ENCODE data around the gene KSR2.

Gene KSR2

DNA sequence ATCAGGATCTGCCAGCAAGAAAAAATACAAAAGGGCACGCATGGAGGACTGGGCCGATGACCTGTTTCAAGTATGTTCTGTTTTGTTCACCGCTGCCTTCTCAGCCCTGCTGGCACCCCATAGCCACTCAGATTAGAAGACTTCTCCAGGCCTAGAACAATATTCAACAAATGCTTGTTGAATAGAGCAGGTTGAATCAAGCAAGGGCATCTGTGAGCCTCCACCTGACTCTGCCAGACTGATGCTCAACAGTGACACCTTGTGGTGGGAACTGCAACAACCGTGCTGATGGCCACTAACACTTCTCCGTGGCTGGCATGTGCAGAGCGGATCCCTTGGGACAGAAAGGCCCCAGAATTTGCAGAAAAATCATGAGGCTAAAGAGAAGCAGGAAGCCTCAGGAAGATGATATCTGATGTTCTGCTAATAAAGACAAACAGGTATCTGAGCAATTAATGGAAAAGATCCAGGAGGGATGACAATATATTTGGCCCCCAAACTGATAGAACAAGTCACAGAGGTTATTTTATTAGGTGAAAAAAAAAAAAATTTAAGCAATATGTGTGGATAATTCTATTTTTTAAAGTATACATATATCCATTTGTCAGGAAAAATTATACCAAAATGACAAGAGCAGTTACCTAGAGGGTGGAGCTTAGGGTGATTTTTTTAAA, 114.3 kb downstream of the KSR2 start:
- peak; percentile 24 for DNase-seq

DNA sequence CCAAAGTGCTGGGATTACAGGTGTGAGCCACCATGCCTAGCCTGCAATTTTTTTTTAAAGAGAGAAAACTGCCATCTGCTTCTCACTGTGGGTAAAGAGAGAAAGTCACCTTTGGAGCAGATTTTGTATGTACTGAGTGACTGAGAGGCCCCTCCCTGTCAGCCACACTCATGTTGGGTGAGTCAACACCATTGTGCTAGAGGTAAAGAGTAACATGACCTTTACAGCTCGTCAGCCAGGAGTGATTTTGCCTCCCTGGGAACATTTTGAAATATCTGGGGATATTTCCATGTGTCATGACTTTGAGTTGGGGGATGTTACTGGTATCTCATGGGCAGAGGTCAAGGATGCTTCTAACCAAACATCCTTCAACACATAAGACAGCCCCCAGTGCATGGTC, 115.2 kb downstream of the KSR2 start:
- DNase-seq = no peak

DNA sequence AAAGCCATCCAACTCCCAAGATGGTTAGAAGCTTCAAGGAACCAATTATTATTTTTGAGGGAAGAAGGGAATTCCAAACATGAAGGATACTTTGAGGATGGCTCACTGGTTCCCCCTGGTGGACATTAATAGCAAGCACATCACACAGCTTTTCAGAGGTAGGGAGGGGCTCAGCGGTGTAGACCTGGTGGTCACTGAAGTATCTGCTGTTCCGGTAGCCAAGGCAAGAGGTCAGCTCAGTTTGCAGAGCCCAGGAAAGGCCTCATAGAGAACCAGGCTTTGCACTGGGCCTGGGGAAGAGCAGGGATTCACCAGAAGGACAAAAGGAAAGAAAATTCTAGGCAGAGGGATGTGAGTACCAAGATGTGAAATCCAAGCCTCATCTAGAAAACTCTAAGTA, 118.7 kb downstream of the KSR2 start:
- peak; percentile 15 for DNase-seq

DNA sequence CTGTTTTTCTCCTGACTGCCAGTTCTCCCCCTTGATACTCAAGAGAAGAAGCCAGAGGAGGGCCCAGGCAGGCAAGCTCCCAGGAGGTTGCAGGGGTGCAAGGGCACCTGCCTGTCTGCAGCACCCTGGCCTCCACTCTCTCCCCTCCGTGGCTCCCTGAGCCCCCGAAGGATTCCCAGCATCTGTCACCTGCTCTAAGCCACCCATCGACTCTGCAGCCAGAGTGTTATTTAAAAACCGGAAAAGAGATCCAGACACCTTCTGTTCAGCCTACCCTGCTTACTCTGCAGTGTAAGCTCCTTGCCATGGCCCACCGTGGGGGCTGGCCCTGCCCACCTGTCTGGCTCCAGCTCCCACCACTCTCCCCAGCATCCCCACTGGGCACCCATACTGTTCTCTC, 121.4 kb downstream of the KSR2 start:
- no peak for DNase-seq

DNA sequence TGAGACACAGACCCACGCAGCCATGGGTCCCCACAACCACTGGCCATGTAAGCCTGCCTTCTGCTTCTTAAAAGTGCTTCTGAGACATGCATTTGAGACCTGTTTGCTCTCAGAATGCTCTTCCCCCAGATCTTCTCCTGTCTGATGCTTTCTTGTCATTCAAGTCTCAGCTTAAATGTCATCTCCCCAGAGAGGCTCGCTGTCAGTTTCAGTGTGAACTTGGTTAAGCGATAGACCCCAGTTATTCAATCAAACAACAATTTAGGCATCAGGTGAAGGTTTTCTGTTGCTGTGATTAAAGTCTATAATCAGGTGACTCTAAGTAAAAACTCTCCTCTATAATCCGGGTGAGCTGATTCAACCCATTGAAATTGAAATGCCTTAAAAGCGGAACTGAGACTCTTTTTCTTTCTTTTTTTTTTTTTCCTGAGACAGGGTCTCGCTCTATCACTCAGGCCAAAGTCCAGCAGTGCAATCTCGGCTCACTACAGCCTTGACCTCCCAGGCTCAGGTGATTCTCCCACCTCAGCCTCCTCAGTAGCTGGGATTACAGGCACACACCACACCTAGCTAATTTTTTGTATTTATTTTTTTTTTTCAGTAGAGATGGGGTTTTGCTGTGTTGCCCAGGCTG, 123.4 kb downstream of the KSR2 start:
- DNase-seq = no peak

DNA sequence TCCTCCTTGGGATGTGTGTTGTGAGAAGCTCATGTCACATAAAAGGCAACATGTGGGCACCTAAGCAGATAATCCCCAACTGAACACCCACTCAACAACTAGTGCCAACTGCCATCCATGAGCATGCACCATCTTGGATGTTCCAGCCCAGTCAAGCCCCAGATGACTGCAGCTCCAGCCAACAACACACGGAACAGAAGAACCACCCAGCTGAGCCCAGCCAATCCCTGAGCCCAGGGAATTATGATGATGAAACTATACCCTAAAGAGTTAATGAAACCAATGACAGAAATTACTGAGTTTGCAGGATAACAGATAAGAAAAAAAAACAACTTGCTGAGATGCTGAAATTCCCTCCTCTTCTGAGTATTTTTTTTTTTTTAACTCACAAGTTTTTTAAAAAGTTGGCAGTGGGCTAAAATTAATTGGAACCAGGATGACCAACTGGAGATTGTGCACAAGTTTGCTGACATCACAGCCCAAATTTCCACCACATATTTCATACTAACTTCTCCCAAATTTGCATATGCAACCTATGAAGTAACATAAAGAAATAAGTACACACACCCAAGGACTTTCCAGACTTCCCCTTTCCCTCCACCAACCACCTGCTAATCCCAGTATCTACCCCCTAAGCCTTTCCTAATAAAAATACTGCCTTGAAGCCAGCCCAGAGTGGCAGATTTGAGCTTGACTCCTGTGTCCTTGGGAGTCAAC, 124.5 kb downstream of the KSR2 start:
- DNase-seq = no peak

DNA sequence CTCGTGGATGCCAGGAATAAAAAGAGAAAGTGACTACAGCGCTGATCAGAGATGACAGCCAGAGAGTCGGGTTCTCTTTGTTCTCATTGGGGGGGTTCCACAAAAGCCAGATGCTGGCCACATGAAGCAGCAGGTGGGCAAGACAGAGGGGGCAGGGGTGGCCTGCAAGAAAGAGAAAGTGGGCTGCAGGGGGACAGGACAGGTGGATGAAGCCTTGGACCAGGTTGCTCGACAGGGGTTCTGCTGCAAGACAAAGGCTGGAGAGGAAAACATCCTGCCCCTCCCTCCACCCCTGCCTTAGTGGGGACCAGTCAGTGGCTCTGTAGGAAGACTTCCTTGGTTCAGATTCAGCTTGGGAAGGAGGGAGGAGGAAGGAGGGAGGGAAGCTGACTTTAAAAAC, 126.2 kb downstream of the KSR2 start:
- DNase-seq = no peak

DNA sequence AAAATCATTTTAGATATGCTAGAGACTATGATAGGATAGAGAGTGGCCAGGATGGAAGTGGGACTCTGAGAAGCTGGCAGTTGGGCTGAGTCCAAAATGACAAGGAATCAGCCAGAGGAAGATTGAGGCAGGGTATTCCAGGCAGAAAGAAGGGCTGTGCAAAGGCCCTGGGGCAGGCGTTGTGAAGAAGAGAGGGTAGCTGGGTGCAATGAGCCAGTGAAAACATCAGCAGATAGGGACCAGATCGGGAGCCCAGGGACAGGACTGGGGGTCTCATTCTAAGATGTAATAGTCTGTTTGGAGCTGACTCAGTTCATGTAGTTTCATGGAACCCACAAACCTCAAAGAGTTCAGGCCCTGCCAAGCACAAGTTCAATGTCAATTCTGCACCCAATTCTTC, 126.6 kb downstream of the KSR2 start:
- no peak for DNase-seq

DNA sequence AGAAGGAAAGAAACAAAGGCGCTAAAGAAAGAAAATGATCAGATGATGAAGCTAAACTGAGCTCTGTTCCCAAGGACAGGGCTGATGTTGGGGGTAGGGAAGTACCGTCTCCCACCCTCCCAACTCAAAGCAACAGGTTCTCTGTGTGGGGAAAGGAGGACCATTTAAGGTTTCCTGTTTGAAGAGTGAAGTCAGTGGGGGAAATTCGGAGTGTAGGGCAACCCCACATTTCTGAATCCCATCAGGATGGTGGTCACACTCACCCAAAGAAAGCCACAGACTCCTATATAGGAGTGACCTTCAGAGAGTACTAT, 131.1 kb downstream of the KSR2 start:
- no peak for DNase-seq

DNA sequence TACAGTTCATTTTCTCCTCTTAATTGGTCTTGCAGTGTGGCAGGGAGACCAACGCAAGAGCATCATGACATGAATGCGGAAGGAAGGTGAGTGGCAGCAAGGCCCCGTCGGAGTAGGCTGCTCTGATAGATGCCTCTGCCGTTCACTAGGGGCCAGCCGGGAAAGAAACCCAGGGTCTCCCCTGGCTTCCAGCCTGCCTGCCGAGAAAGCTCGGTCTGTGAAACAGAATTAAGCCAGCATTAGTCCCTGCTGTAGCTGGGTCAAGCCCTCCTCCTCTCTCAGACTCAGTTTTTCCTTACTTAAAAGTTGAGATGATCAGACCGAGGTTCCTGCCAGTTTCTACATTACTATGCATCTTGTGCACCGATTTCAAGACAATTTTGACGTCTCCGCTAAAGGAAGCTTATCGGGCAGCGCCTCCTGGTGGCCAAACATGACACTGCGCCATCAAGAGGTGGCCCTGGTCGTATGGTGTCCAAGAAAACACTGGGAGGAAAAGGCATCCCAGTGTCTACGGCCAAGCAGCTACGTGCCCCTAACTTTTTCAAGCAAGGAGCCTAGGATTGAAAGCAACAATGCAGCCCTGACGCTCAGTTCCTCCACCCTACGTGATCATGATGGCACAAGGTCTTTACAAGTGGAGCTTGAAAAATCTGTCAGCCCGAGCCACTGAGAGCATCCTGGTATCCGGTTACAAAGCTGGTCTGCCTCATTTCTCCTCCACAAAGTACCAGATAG, 131.6 kb downstream of the KSR2 start:
- DNase-seq = peak; percentile 63

DNA sequence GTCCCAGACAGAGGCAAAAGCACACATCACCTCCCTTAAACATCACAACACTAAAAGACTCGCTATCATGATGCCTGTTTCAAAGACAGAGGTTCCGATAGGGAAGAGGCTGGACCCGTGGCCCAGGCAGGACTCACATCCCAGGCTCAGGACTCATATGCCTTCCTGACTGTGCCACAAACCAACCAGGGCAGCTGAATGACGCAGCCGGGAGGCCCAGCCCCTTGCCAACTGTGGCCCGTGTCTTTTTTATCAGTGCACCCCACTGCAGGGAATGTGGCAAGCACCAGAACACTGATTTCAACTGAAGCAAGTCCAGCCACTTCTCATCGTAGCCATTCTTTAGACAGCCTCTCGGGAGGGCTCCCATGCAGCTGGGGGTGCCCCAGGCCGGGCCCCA, 132.3 kb downstream of the KSR2 start:
- DNase-seq = no peak

DNA sequence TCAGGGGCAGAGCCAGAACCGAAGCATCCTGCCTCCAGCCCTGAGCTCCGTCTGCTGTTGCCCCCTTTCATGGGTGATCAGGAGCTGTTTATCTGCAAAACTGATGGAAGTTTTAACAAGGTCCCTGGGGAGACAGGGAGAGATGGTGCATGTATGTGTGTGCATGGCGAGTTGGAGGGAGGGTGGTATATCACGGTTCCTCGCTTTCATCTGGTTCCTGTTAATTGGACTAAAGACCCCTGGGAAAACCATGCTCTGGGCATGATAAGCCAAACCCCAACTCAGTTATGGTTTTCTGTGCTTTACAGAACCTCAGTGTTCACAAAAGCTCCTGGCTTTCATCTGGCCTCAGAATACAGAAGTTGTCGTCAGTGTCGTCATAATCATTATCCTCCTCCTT, 133.6 kb downstream of the KSR2 start:
- DNase-seq = no peak

DNA sequence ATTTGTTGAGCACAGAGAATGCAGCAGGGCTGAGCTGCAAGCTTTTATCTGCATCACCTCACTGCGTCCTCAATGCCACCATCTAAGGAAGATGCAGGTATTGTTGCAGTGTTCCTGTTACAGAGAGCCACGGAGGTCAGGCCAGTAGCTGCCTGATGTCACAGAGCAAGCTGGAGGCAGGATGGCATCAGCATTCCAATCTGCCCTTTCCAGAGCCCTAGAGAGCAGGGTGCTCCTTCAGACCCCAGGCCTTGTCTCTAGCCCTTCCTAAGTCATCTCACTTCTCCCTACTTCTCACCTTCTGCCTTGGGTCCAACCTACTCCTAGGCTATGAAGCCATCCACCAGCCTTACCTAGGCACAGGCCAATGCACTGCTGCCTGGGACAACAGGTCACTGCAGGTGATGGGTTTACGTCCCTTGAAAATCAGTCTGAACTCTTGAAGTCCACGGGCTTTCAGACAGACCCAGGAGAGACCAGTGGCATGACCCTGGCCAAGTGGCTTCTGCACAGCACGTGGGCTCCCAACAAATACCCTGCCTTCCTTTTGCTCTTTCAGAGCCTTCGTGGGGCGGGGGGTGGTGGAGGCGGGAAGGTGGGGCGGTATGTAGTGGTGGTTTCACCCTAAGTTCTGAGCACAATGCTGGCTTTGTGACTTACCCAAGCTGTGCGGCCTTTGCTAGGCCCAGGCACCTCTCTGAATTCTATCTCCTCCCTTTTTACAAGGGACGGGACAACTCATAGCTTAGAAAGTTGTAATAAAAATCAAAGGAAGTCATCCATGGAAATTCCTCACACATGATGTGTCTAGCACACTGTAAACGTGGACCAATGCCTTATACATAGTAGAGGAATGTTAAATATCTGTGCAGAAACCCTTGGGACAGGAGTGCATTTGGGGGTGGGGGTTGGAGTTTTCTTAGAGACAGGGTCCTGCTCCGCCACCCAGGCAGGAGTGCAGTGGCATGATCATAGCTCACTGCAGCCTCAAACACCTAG, 136.0 kb downstream of the KSR2 start:
- no peak for DNase-seq

DNA sequence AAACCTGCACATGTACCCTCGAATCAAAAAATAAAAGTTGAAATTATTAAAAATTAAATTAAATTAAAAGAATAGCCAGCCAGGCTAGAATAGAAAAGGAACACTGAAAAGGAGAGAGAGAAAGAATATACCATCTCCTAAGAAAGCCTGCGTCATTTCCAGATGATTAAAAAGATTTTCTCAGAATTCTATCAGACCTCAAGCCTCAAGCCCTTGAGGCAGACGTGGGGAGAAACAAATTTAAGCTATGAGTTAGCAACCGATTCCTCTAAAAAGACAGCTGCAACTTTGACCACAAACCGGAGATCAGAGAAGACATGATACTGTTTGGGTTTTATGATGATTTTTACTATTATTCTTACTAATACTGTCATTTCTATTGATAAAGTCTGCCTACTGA, 138.3 kb downstream of the KSR2 start:
- no peak for DNase-seq

DNA sequence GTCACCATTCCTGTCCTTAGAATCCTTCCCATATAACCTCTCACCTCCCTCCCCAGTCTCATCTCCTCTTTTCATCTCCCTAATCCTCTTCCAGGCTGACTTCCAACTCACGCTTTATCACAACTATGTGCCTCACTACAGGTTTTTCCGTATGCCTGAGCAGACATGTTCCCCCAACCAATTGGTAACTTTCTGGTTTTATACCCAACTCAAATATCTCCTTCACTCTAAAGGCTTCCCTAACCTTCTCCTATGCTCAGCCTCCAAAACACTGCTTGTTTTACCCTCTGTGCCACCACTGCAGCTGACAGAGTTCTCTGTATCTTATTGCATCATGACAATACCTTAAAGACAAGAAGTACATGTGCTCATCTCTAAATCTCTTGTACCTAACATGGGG, 139.7 kb downstream of the KSR2 start:
- no peak for DNase-seq

DNA sequence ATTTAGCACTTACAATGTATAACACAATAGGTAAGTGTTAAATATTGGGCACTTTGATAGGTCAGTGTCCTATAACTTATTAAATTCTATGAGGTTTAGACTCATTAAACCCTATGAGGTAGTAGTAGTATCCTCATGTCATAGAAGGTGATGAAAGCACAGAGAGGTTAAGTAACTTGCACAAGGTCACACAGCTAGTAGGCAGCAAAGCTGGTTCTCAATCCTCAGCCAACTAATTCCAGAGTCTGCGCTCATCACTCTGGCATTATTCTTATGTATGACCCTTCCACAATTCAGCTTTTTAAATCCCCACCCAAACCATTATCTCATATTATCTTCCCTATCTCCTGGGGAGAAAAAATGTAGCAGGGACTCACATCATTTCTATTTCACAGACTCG, 141.1 kb downstream of the KSR2 start:
- DNase-seq = no peak

DNA sequence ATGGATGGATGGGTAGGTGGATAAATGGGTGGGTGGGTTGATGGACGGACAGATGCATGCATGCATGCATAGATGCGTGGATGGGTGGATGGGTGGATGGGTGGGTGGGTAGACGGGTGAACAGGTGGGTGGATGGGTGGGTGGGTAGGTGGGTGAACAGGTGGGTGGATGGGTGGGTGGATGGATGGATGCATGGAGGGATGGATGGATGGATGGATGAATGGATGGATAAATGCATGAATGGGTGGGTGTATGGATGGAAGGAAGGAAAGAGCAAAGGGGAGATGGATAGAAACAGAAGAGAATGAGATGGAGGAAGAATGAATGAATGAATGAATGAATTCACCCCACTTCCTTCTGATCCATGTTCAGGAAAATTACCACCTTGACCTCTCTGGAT, 143.0 kb downstream of the KSR2 start:
- DNase-seq = no peak

DNA sequence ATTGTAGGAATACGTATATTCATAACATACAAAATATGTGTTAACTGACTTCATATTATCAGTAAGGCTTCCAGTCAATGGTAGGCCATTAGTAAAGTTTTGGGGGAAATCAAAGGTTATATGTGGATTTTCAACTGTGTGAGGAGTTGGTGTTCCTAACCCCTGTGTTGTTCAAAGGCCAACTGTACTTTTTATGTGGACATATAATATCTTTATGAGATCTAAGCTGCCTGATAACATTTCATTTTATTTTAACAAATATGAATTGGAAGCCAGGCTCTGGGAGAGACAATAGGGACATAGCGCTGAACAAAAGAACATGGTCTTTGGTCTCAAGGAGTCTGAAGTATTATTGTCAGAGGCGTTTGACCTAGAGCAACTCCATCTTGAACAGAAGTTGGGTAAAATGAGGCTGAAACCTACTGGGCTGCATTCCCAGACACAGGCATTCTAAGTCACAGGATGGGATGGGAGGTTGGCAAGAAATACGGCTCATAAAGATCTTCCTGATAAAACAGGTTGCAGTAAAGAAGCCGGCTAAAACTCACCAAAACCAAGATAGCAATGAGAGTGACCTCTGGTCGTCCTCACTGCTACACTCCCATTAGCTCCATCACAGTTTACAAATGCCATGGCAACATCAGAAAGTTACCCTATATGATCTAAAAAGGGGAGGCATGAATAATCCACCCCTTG, 147.2 kb downstream of the KSR2 start:
- DNase-seq = no peak

DNA sequence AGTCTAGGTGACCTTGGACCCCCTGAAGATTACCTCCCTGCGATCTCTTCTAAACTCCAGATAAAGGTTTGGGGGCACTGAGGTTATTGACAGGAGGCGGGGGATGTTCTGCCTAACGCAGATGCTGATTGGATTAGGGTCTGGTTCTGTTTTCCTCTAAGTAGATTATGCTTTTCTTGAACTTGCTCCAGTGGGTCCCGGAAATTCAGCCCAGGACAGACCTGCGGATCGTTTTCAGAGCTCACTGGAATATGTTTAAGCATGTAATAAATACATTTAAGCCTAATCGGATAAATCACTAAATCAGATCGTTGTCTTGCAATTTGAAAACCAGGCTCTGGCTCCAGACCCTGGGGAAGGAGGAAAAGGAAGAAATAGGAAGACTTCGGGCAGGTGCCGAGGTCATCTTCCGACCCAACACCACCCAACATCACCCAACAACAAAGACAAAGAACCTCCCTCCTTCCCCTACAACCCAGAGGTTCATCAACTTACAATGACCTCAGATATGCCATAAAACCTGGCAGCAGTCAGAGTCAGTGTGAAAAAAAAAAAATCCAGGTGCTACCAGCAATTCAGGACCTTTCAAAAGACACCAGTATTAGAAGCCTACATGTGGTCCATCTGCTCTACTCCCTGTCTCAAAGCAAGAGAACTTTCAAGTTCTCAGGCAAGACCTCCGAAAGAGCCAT, 148.4 kb downstream of the KSR2 start:
- DNase-seq = no peak

DNA sequence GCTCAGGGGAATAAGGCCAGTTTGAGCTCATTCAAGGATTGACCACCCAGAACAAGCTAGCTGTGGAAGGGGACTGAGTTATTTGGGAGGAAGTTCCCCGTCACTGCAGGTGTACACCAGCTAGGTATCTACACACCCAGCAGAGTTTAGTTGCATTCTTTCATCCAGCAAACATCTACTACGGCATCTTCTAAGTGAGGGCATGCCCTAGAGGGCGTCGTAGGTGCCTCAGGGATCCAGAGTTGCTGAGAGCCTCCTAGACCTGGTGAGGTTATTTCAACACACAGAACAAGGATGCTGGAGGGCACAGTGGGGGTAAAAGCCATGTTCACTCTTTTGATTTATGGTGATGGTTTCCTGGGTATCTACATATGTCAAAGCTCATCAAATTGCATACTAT, 149.6 kb downstream of the KSR2 start:
- DNase-seq = no peak

DNA sequence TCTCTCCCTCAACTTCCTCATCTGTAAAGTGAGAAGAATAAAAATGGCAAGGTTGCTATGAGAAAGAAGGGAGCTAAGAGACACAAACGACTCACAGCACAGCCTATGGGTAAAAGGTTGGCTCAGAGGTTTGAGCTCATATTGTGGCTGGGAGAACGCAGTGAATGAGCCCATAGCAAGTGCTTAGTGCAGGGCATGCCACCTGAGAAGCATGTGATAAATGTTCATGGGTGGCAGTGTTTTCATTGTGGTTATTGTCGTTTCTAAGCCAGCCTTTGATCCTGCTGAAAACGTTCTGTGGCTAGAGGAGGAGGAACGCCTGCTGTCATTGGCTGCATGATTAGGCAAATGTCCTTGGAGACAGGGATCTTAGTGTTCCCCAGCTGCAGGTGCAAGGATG, 150.4 kb downstream of the KSR2 start:
- DNase-seq = no peak
